GM12875 (cell line): ENCODE results near the gene PRKCZ.

Experiments
- H3K4me3 ChIP-seq: one replicate; pipeline ENCODE4 v1.5.1; 2011; ENCODE audit warnings: low read depth, low read length, control low read depth
- CTCF ChIP-seq: IDR thresholded peaks from 2 replicates; pipeline ENCODE4 v1.5.1; 2011; ENCODE audit warnings: low read depth, mild to moderate bottlenecking, control low read depth, inconsistent platforms, low read length, moderate library complexity, borderline replicate concordance; ENCODE audit not compliant: insufficient read depth

The PRKCZ gene

GRCh38 chr1:2019571-2020309 lies 30.5 kb upstream of the PRKCZ start:
- TF ChIP-seq CTCF: no peak
- no peak overlapping the region for H3K4me3 ChIP-seq

GRCh38 chr1:2020310-2020655 lies 29.9 kb upstream of the PRKCZ start:
- TF ChIP-seq CTCF: no peak
- H3K4me3 ChIP-seq: no peak overlapping the region

GRCh38 chr1:2021550-2021949 lies 28.7 kb upstream of the PRKCZ start:
- TF ChIP-seq CTCF: no peak

GRCh38 chr1:2022063-2022770 lies 28.0 kb upstream of the PRKCZ start:
- H3K4me3 ChIP-seq: no peak overlapping the region
- no peak for TF ChIP-seq CTCF

More at GRCh38 chr1:2021550-2021949, 28.7 kb upstream of the PRKCZ start:
- no peak overlapping the region for H3K4me3 ChIP-seq

GRCh38 chr1:2023187-2023586 lies 27.0 kb upstream of the PRKCZ start:
- no peak for TF ChIP-seq CTCF
- H3K4me3 ChIP-seq: no peak overlapping the region

GRCh38 chr1:2024451-2024850 lies 25.8 kb upstream of the PRKCZ start:
- no peak overlapping the region for H3K4me3 ChIP-seq
- no peak for TF ChIP-seq CTCF

- TF ChIP-seq CTCF: no peak
- H3K4me3 ChIP-seq: no peak overlapping the region
Observed at GRCh38 chr1:2024887-2025286, 25.3 kb upstream of the PRKCZ start.
